ENCODE results near the gene TGIF2. TPM values are rescaled to one million over a fixed set of nuclear protein-coding genes. Genes with fewer than 3 reads are reported as not detected.

TGIF2 gene
- total and polyA plus RNA-seq, 4 donors, result 4.2 to 32.8 (median 11.1) TPM

DNA sequence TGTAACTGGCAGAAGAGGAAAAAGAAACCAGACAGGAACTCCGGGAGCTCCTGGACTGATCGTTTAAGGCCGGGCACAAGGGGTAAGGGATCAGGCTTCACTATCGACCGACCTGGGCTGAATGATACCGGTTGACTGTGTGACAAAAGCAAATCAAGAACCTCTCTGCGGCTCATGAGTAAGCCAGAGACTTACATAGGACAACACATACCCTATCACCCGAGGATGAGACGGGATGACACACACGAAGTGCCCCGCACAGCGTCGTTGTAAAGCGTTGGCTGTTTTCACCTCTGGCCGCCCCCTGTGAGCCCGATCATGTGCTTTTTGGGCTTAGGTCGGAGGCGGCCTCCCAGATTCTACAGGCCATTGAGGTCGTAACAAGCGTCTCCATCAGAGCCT, 695 bp upstream of the TGIF2 start:
- H3K36me3 ChIP-seq (ENCODE audit: control insufficient read depth in 4 of 4, insufficient read depth in 4 of 4, low read length in 4 of 4), result no peaks in the 10 kb centered on the region
- peak overlapping the region; percentile 89 to 90 for H3K27ac ChIP-seq (ENCODE audit: low read depth in 1 of 2, low read length in 1 of 2)
- TF ChIP-seq, protein P1, sequence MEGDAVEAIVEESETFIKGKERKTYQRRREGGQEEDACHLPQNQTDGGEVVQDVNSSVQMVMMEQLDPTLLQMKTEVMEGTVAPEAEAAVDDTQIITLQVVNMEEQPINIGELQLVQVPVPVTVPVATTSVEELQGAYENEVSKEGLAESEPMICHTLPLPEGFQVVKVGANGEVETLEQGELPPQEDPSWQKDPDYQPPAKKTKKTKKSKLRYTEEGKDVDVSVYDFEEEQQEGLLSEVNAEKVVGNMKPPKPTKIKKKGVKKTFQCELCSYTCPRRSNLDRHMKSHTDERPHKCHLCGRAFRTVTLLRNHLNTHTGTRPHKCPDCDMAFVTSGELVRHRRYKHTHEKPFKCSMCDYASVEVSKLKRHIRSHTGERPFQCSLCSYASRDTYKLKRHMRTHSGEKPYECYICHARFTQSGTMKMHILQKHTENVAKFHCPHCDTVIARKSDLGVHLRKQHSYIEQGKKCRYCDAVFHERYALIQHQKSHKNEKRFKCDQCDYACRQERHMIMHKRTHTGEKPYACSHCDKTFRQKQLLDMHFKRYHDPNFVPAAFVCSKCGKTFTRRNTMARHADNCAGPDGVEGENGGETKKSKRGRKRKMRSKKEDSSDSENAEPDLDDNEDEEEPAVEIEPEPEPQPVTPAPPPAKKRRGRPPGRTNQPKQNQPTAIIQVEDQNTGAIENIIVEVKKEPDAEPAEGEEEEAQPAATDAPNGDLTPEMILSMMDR (IDR thresholded peaks at IDR 0.05; ENCODE audit: control extremely low read depth, extremely low read depth), result no peak
- H3K4me1 ChIP-seq (ENCODE audit: control insufficient read depth in 5 of 5, insufficient read depth in 5 of 5, low read length in 5 of 5), result peaks cover 0 to 27% (median 8%) of the 10 kb centered on the region in 5 donors
- peak overlapping the region; percentile 8 for H3K4me3 ChIP-seq
- ATAC-seq (ENCODE audit: insufficient read depth, low FRiP score) (no peak), DNase-seq (peak in 2 of 3 donors; percentile 50 to 64)
- WGBS, 2 donors, result 9 to 10% methylated on average over 20 of the region's 20 CpGs
- no peaks in the 10 kb centered on the region for H3K27me3 ChIP-seq (ENCODE audit: control insufficient read depth in 3 of 3, insufficient read depth in 3 of 3, low read length in 2 of 3)
- H3K9me3 ChIP-seq (ENCODE audit: control insufficient read depth in 4 of 4, insufficient read depth in 3 of 4, low read length in 3 of 4), result no peaks in the 10 kb centered on the region
- H3K9ac ChIP-seq (ENCODE audit: insufficient read depth in 1 of 2, low read length in 2 of 2), result peak overlapping the region; percentile 53 to 94

DNA sequence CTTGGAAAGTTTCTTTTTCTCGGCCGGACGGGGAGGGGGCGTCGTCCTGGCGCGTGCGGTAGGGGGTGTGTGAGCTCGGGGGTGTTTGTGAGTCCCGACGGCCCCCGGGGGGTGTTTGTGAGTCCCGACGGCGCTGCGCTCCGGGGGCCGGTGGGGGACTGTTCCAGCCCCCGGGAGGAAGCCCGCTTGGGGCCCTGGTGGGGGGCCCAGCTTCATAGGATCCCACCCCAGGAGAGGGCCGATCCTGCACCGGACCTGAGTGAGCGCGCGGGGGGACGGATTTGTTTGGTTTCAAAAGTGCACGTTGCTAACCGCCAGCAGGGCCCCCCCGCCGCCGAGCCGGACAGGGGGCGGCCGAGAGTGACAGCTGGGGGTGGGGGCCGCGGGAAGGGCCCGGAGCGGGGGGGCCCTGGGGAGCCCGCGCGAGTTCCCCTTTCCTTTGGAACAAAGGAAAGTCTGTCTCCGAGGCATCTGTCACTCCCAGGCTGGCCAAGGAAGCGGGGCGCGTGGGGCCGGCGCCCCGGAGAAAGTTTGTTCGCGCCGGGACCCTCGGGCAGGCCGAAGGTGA, 485 bp downstream of the TGIF2 start:
- TF ChIP-seq, protein P1 (IDR thresholded peaks at IDR 0.05; ENCODE audit: control extremely low read depth, extremely low read depth), result no peak
- peak overlapping the region; percentile 83 for H3K4me3 ChIP-seq
- H3K36me3 ChIP-seq (ENCODE audit: control insufficient read depth in 4 of 4, insufficient read depth in 4 of 4, low read length in 4 of 4), result peaks cover 0 to 6% (median 0%) of the 10 kb centered on the region in 4 donors
- DNase-seq (peak in 1 of 3 donors; percentile 76), ATAC-seq (ENCODE audit: insufficient read depth, low FRiP score) (peak; percentile 4)
- peak overlapping the region in 1 of 2 donors; percentile 77 for H3K9ac ChIP-seq (ENCODE audit: insufficient read depth in 1 of 2, low read length in 2 of 2)
- peaks cover 0 to 27% (median 8%) of the 10 kb centered on the region in 5 donors for H3K4me1 ChIP-seq (ENCODE audit: control insufficient read depth in 5 of 5, insufficient read depth in 5 of 5, low read length in 5 of 5)
- H3K9me3 ChIP-seq (ENCODE audit: control insufficient read depth in 4 of 4, insufficient read depth in 3 of 4, low read length in 3 of 4), result no peaks in the 10 kb centered on the region
- WGBS, 2 donors, result 1% methylated on average over 47 to 53 of the region's 53 CpGs
- H3K27ac ChIP-seq (ENCODE audit: low read depth in 1 of 2, low read length in 1 of 2), result peak overlapping the region; percentile 90 to 91
- no peaks in the 10 kb centered on the region for H3K27me3 ChIP-seq (ENCODE audit: control insufficient read depth in 3 of 3, insufficient read depth in 3 of 3, low read length in 2 of 3)

DNA sequence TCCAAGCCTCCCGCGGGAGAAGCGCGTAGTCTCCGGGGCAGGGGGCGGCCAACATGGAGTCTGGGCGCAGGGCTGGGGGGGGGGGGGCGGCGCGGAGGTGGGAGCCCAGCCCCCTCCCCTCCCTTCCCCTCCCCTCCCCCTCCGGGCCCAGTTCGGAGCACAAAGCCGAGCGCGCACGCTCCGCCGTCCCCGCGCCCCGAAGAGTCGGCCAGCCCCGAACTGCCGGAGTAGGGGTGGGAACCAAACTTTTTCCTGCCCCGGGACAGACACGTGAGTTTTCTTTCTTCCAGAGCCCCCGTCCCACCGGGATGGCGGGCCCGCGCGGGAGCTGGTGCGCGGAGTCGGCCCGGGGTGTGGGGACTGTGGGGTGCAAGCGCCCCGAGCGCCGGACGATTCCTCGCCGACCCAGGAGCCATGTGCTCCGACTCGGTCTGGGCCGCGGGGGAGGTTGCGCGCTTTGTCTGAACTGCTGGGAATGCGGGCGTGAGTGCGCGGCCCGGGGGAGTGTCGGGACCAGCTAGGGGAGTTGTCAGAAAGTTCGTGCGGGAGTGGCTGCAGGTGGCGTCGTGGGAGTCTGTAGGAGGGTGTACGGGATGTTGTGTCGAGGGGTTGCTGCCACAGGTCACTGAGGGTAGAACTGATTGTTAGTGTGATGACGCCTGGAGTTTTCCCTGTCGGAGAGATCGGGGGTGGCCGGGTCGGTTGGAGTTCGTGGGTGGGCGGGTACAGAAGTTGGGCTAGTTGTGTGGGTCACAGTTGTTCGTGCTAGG, 1.2 kb downstream of the TGIF2 start:
- ATAC-seq (ENCODE audit: insufficient read depth, low FRiP score) (no peak), DNase-seq (peak; percentile 69 to 74 (median 74))
- Histone ChIP-seq H3K9me3 (ENCODE audit: control insufficient read depth in 4 of 4, insufficient read depth in 3 of 4, low read length in 3 of 4) (no peaks in the 10 kb centered on the region), H3K27me3 (ENCODE audit: control insufficient read depth in 3 of 3, insufficient read depth in 3 of 3, low read length in 2 of 3) (no peaks in the 10 kb centered on the region), H3K4me1 (ENCODE audit: control insufficient read depth in 5 of 5, insufficient read depth in 5 of 5, low read length in 5 of 5) (peaks cover 0 to 27% (median 8%) of the 10 kb centered on the region in 5 donors), H3K36me3 (ENCODE audit: control insufficient read depth in 4 of 4, insufficient read depth in 4 of 4, low read length in 4 of 4) (peaks cover 0 to 11% (median 2%) of the 10 kb centered on the region in 4 donors), H3K27ac (ENCODE audit: low read depth in 1 of 2, low read length in 1 of 2) (peak overlapping the region; percentile 72 to 90), H3K4me3 (peak overlapping the region; percentile 83), H3K9ac (ENCODE audit: insufficient read depth in 1 of 2, low read length in 2 of 2) (peak overlapping the region; percentile 70 to 77)
- TF ChIP-seq, protein P1 (IDR thresholded peaks at IDR 0.05; ENCODE audit: control extremely low read depth, extremely low read depth), result no peak
- 0 to 1% methylated on average over 51 to 67 of the region's 69 CpGs for WGBS, 2 donors

All from lung (tissue), 12 donors.